Inflammatory macrophage treated with lipopolysaccharide for 4 hours (primary cell): ENCODE measurements around the gene ZBTB14.

Experiments used
- DNase-seq: peaks from one replicate; pipeline ENCODE4 v3.0.0-alpha.2; 2020

ZBTB14 gene

DNA sequence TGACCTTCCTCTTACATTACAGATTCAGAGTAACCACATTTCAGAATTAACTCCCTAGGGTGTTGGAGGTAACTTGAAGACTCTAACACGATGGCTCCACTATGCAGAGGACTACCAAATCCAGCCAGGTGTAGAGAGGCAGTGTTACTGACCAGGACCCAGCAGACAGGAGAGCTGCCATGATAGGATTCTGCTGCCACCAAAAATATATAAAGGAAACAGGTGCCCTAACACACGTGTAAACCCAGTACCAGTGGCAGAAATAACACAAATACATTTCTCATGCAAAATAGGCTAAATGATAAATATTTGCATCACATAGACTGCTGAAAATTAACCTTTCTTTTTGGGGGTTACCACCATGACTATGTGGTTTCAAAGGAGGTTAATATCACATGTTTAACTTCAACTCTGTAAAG is 7.0 kb downstream of the ZBTB14 start:
- no peak for DNase-seq

DNA sequence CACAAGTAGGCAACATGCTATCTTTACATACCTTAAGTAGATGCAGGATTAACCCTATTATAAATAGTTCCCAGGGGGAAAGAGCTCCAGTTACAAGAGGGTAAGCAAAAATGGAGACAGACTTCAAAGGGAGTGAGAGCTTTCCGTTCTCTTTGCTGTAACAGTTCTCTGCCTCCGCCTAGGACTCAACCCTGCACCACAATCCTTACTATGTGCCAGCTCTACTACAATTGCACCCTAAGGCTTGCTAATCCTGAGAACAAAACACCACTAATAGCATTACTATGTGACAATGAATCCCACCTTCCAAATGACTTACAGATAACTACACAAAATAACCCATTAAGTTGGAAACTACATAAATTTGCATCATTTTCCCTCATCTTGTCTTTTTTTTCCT is 7.7 kb downstream of the ZBTB14 start:
- no peak for DNase-seq

GRCh38 chr18:5286525-5286924 is 9.0 kb downstream of the ZBTB14 start:
- DNase-seq = no peak

DNA sequence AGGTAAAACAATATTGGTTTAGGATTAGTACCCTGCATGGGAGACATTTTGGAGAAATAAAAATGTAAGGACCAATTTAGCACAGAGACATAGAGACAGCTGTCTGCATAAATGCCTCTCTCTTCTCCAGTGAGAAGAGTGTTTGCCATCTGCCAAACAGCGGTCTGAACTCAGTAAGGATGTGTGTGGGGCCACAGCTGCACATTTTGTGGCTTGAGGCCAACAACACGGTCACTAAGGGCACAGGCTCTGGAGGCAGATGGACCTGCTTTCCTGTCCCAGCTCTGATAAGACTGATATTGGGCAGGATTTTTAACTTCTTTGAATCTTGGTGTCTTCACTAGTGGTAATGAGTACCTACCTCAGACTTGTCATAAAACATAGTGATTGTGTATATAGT is 10.2 kb downstream of the ZBTB14 start:
- DNase-seq = no peak

DNA sequence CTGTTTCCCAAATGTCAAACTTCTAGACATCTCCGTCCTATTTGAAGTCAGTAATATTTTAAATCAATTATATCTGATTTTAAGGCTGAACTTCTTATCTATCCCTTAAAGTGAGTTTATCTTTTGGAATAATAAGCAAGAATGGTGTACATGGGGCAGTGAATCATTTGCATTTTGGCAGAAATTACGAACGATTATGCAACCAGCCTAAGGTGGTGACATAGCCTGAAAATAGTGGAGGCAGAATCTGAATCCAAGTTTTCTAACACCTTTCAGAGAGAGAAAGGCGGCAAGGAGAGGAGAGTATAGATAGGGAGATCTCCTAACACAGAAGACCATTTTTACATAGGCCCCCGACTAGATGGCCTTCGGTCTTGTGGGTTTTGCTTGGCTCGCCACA is 10.7 kb downstream of the ZBTB14 start:
- no peak for DNase-seq

DNA sequence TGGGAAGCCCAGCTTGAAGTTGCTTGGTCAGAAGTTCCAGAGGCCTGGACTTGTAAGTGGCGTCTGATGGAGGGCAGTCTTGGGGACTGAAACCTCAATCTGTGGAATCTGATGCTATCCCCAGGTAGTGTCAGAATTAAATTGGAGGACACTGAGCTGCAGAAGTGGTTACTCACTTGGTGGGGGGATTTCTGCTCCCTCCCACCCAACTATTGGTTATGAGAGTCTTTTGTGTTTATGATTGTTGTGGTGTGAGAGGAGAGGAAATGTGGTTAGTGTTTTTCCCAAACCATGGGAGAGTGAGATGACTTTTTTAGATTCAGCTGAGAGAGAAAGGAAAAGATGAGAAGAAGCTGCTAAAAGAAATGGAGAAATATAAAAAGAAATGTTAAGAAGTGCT is 12.8 kb downstream of the ZBTB14 start:
- DNase-seq = no peak

- no peak for DNase-seq
Observed at GRCh38 chr18:5276947-5277346, 18.6 kb downstream of the ZBTB14 start.

DNA sequence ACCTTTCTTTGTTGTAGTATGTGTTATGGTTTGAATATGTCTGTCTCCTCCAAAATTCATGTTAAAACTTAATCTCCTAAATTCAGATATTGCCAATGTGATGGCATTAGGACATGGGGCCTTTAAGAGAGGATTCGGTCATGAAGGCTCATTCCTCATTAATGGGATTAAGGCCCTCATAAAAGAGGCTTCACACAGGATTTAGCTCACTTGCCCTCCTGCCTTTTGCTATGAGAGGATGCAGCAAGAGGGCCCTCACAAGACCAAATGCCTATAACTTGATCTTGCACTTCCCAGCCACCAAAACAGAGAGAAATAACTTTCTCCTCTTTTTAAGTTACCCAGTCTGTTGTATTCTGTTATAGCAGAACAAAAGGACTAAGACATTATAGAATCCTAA is 19.7 kb downstream of the ZBTB14 start:
- no peak for DNase-seq

DNA sequence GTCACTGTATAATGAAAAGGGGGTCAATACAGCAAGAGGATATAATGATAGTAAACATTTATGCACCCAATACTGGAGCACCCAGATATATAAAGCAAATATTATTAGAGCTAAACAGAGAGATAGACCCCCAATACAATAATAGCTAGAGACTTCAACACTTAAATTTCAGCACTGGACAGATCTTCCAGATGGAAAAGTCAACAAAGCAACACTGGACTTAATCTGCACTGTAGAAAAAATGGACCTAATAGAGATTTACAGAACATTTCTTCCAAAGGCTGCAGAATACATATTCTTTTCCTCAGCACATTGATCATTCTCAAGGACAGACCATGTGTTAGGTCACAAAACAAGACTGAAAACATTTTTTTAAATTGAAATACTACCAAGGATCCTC is 26.7 kb downstream of the ZBTB14 start:
- no peak for DNase-seq

DNA sequence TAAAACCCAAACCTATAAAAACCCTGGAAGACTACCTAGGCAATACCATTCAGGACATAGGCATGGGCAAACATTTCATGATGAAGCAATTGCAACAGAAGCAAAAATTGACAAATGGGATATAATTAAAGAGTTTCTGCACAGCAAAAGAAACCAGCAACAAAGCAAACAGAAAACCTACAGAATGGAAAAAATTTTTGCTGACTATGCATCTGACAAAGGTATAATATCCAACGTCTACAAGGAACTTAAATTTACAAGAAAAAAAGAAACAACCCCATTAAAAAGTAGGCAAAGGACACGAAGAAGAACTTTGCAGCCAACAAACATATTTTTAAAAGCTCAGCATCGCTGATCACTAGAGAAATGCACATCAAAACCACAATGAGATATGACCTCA is 28.8 kb downstream of the ZBTB14 start:
- no peak for DNase-seq

DNA sequence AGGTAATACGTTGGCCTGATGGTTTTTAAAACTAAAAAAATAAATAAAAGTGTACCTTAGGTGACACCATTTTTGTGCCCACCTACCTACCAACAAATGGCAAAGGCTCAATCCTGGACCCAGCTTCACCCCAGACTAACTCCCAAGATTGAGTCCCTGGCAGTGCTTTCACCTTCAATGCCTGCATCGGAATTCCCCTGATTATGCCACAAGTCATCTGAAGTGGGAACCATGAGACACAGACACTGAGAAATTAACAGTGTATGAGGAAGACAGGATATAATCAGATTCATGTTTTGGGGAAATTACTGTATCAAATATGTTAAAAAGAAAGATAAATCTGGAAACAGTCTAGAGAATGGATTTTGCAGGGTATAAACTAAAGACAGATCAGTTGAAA is 41.6 kb downstream of the ZBTB14 start:
- DNase-seq = peak; percentile 92

GRCh38 chr18:5251117-5251516 is 44.4 kb downstream of the ZBTB14 start:
- DNase-seq = no peak

GRCh38 chr18:5250603-5251002 is 44.9 kb downstream of the ZBTB14 start:
- no peak for DNase-seq

- DNase-seq = no peak
Observed at GRCh38 chr18:5244941-5245340, 50.6 kb downstream of the ZBTB14 start.

DNA sequence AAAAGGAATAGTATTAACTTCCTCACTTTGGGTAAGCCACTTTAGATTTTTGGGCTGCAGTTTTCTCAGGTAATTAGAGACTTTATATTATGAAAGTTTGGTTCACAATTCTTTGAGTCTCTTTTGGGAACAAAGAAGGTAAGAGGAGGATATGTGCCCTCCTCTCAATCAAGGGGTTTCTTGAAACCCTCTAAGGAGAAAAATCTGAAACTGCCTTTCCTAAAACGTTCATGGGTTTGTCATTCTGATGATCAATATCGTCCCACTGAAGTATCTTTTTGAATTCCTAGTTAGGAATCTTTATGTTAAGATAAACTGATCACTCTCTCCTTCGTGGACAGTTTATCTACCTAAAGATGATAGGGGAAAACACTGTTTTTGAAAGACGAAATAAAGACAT is 56.1 kb downstream of the ZBTB14 start:
- DNase-seq = no peak
